Right lobe of liver (tissue), 6 donors: ENCODE data around the gene ASPG. TPM values are rescaled to one million over a fixed set of nuclear protein-coding genes. Genes with fewer than 3 reads are reported as not detected.

Experiments
- ATAC-seq, 4 donors: fragments of 200-7000 bp; cut with Tn5 transposase; one replicate each; pipeline ENCODE4 v1.9.1; 2020; ENCODE audit warnings: mild to moderate bottlenecking in 4 of 4, moderate library complexity in 4 of 4
- DNase-seq, 3 donors: peaks; one replicate each; pipeline ENCODE4 v3.0.0-alpha.2; 2020
- H3K27ac ChIP-seq, 3 donors: fragments of 200-600 bp; one replicate each; pipeline ENCODE4 v1.8.0; 2022
- H3K27me3 ChIP-seq, 2 donors: fragments of 200-600 bp; one replicate each; pipeline ENCODE4 v1.8.0; 2022
- H3K36me3 ChIP-seq, 4 donors: fragments of 200-600 bp; sonication (generic) in 1 of 4; one replicate each; pipeline versions ENCODE4 v1.5.1 to v1.8.0; 2017 to 2022; ENCODE audit warnings: control low read depth in 1 of 4
- H3K4me1 ChIP-seq, 4 donors: fragments of 200-600 bp; sonication (generic) in 1 of 4; one replicate each; pipeline versions ENCODE4 v1.5.1 to v1.8.0; 2017 to 2022; ENCODE audit warnings: control low read depth in 1 of 4
- H3K4me3 ChIP-seq, 3 donors: fragments of 200-600 bp; one replicate each; pipeline ENCODE4 v1.8.0; 2022
- H3K9me3 ChIP-seq, 4 donors: fragments of 200-600 bp; sonication (generic) in 1 of 4; one replicate each; pipeline versions ENCODE4 v1.5.1 to v1.8.0; 2017 to 2022; ENCODE audit warnings: control low read depth in 1 of 4
- POLR2A ChIP-seq: fragments of 450-650 bp; IDR thresholded peaks from one replicate; pipeline ENCODE4 v1.6.1; 2017; ENCODE audit warnings: antibody characterized with exemption, mild to moderate bottlenecking
- WGBS: methylation state at CpG from one replicate; pipeline ENCODE4 v1.1.6; 2018; ENCODE audit warnings: low coverage, low lambda C conversion rate; ENCODE audit not compliant: insufficient coverage; ENCODE audit errors: missing lambda C conversion rate; 5-methylcytosine and 5-hydroxymethylcytosine counted together
- intact Hi-C, 2 donors: fragments of 100-400 bp; cut with DNase I; formaldehyde crosslinking; loops; one replicate each; pipeline versions ENCODE4 v1.11.2 to v1.14.1; 2022
- total RNA-seq, 6 experiments: library from RNA; depleted of rRNA in 2 of 6; stranded (reverse); fragments of >200 nt in 2 of 6; fragmentation: NEBNext Ultra II Directional in 3 of 6; extraction: Animal tissue kit (Norgen Biotek cat#: 25700) in 3 of 6; gene quantifications; one replicate each; pipeline versions ENCODE4 v1.1.0 to v1.2.4, GENCODE V29; 2016 to 2023
- TF ChIP-seq, protein P1 (sequence below), 4 donors: fragments of 200-600 bp in 3 of 4; fragments of 450-650 bp in 1 of 4; IDR thresholded peaks; one replicate each; pipeline versions ENCODE4 v1.5.1 to v1.8.0; 2016 to 2022; ENCODE audit warnings: antibody characterized with exemption in 4 of 4, mild to moderate bottlenecking in 2 of 4
- donor health status: DM: no; HTN: yes; CAD: no.
- donor health status: DM: no; HTN: no; CAD: no.
- donor health status: DM: no; HTN: no; CAD: no.
- donor health status: DM: no; HTN: yes; CAD: no.
- donor health status: DM: no; HTN: yes; CAD: no.

ASPG gene
- total RNA-seq, 6 experiments from 2014 or later = 37.3 to 232 (median 110) TPM

DNA sequence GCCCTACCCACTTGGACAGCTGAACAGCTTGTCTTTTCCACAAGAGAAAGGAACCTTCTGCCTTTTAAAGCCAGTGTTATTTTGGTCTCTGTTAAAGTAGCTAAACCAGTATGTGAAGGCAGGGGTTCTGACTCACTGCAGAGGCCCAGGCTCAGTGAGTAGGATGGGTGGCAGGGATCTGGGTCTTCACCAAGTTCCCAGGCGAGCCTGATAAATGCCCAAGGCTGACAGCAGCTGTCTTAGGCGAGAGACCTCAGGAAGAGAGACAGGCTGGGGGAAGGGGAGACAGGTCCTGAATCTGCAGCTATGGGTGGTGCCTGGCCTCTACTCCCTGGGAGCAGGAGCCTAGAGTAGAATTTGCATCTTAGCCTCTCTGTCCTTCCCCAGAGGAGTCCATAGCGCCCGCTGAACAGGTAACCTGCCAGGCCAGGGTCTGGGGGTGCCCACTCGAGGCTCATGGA is 34.8 kb downstream of the ASPG start:
- Histone ChIP-seq H3K27me3 (no peaks in the 10 kb centered on the region), H3K27ac (no peak overlapping the region), H3K9me3 (peaks cover 0 to 4% (median 0%) of the 10 kb centered on the region in 4 donors), H3K4me1 (peaks cover 0 to 12% (median 0%) of the 10 kb centered on the region in 4 donors), H3K4me3 (no peak overlapping the region), H3K36me3 (no peaks in the 10 kb centered on the region)
- DNase-seq (peak in 2 of 3 donors; percentile 19 to 20), ATAC-seq (no peak)
- intact Hi-C loops = no loop called here
- WGBS = no CpG with 5 or more reads among the region's 5 CpGs
- no peak for TF ChIP-seq POLR2A
- TF ChIP-seq, protein P1, sequence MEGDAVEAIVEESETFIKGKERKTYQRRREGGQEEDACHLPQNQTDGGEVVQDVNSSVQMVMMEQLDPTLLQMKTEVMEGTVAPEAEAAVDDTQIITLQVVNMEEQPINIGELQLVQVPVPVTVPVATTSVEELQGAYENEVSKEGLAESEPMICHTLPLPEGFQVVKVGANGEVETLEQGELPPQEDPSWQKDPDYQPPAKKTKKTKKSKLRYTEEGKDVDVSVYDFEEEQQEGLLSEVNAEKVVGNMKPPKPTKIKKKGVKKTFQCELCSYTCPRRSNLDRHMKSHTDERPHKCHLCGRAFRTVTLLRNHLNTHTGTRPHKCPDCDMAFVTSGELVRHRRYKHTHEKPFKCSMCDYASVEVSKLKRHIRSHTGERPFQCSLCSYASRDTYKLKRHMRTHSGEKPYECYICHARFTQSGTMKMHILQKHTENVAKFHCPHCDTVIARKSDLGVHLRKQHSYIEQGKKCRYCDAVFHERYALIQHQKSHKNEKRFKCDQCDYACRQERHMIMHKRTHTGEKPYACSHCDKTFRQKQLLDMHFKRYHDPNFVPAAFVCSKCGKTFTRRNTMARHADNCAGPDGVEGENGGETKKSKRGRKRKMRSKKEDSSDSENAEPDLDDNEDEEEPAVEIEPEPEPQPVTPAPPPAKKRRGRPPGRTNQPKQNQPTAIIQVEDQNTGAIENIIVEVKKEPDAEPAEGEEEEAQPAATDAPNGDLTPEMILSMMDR (IDR thresholded peaks at IDR 0.05) = no peak

DNA sequence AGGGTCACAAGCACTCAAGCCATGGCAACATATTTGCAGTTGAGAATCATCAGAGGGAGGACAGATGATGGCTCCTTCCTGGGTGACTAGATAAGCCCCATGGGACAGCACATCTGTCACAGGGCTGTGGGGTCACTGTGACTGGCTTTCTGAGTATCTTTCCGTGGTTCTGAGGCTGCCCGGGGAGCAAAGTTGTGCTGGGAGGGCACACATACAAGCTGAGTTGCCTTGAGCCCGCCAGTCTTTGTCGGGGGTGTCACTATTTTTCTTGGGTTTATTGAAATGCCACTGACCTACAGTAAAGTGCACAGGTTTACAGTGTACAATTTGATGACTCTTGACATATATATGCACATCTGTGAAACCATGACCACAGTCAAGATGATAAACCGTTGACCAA is 35.6 kb downstream of the ASPG start:
- Histone ChIP-seq H3K27me3 (no peaks in the 10 kb centered on the region), H3K4me1 (peaks cover 0 to 12% (median 0%) of the 10 kb centered on the region in 4 donors), H3K4me3 (no peak overlapping the region), H3K9me3 (peaks cover 0 to 7% (median 0%) of the 10 kb centered on the region in 4 donors), H3K27ac (no peak overlapping the region), H3K36me3 (no peaks in the 10 kb centered on the region)
- TF ChIP-seq, protein P1 (IDR thresholded peaks at IDR 0.05) = no peak
- no peak for TF ChIP-seq POLR2A
- ATAC-seq (no peak), DNase-seq (peak in 1 of 3 donors; percentile 19)
- WGBS = 47% methylated on average over 1 of the region's 5 CpGs
- intact Hi-C loops = no loop called here

DNA sequence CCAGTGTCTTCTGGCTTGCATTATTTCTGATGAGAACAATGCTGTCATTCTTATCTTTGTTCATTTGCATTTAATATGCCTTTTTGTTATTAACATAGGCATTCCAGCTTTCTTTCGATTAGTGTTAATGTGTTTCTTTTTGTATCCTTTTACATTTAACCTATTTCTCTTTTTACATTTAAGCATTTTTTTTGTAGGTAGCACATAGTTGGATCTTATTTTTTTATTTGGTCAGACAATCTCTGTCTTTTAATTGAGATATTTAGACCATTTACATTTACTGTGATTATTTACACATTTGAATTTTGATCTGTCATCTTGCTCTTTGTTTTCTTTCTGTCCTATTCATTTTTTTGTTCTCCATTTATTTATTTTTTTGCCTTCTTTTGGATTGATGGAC is 38.4 kb downstream of the ASPG start:
- DNase-seq = no peak
- no peak overlapping the region for H3K4me3 ChIP-seq
- no peaks in the 10 kb centered on the region for H3K36me3 ChIP-seq
- 100% methylated on average over 1 of the region's 1 CpG for WGBS
- H3K4me1 ChIP-seq = no peaks in the 10 kb centered on the region
- intact Hi-C loops = no loop called here
- ATAC-seq = no peak
- no peaks in the 10 kb centered on the region for H3K27me3 ChIP-seq
- no peak overlapping the region for H3K27ac ChIP-seq
- TF ChIP-seq POLR2A = no peak
- TF ChIP-seq, protein P1 (IDR thresholded peaks at IDR 0.05) = no peak
- peaks cover 0 to 7% (median 0%) of the 10 kb centered on the region in 4 donors for H3K9me3 ChIP-seq

DNA sequence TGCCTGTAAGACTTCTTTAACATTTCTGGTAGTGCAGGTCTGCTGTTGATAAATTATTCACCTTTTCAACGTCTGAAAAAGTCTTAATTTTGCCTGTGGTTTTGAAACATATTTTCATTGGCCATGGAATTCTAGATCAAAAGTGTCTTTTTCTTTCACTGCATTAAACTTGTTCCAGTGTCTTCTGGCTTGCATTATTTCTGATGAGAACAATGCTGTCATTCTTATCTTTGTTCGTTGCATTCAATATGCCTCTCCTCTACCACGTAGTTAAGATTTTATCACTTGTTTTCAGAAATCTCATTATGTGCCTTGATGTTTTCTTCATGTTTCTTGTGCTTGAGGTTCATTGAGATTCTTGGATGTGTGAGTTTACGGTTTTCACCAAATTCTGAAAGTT is 39.5 kb downstream of the ASPG start:
- TF ChIP-seq, protein P1 (IDR thresholded peaks at IDR 0.05) = no peak
- no peak for TF ChIP-seq POLR2A
- ATAC-seq = no peak
- no peak overlapping the region for H3K27ac ChIP-seq
- H3K4me1 ChIP-seq = no peaks in the 10 kb centered on the region
- H3K36me3 ChIP-seq = no peaks in the 10 kb centered on the region
- DNase-seq = no peak
- 48% methylated on average over 4 of the region's 4 CpGs for WGBS
- H3K4me3 ChIP-seq = no peak overlapping the region
- no peaks in the 10 kb centered on the region for H3K27me3 ChIP-seq
- peaks cover 0 to 7% (median 0%) of the 10 kb centered on the region in 4 donors for H3K9me3 ChIP-seq
- intact Hi-C loops = no loop called here

DNA sequence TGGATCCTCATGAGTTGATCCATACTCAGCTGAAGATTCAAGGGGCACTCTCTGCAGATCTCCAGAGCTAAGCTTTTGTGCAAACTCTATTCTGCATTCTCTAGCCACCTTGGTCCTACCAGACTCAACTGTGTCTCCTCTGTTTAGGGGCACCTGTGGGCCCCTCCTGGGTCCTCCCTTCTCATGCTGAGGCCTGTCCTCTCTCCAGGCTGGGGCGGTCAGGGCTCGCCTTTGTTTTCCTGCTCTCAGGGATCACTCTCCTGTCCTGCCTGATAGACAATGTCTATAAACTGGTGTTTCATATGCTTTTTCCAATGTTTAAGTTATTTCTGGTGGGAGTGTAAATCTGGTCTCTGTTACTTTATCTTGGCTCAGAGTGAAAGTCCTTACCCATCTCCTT is 41.3 kb downstream of the ASPG start:
- no peak overlapping the region for H3K4me3 ChIP-seq
- TF ChIP-seq, protein P1 (IDR thresholded peaks at IDR 0.05) = no peak
- no peak for TF ChIP-seq POLR2A
- peaks cover 0 to 7% (median 0%) of the 10 kb centered on the region in 4 donors for H3K9me3 ChIP-seq
- no peak overlapping the region for H3K27ac ChIP-seq
- H3K4me1 ChIP-seq = no peaks in the 10 kb centered on the region
- no peaks in the 10 kb centered on the region for H3K36me3 ChIP-seq
- DNase-seq (peak in 1 of 3 donors; percentile 8), ATAC-seq (no peak)
- intact Hi-C loops = no loop called here
- H3K27me3 ChIP-seq = no peaks in the 10 kb centered on the region
- 100% methylated on average over 1 of the region's 2 CpGs for WGBS
